NAMALWA (cell line): Measurements from ENCODE around the gene PIP.
"Not testable (repeated sequence)": the region's sequence is repeated elsewhere in the genome, so short reads cannot be mapped to it uniquely, and the experiment has no call there.

Experiments
- DNase-seq: peaks from one replicate; pipeline ENCODE4 v3.0.0-alpha.2; 2015; ENCODE audit warnings: low spot score

PIP gene

GRCh38 chr7:143131781-143132180 is at the start of gene PIP:
Gene PIP, plus strand, starts transcription at chr7:143132077. Its CDS starts 40 bp downstream, at chr7:143132117.
- DNase-seq = no peak

GRCh38 chr7:143085109-143085508 is 46.8 kb upstream of the PIP start:
- DNase-seq = peak; percentile 89

- not testable (repeated sequence) for DNase-seq
These were observed 46.3 kb upstream of the PIP start for GRCh38 chr7:143085610-143086009.

GRCh38 chr7:143088549-143089231 is 43.2 kb upstream of the PIP start:
- not testable (repeated sequence) for DNase-seq

- no peak for DNase-seq
These were observed 35.7 kb upstream of the PIP start for GRCh38 chr7:143096146-143096545.

GRCh38 chr7:143099579-143099978 is 32.3 kb upstream of the PIP start:
- not testable (repeated sequence) for DNase-seq

- no peak for DNase-seq
These were observed 27.1 kb upstream of the PIP start for GRCh38 chr7:143104759-143105158.

GRCh38 chr7:143108019-143108418 is 23.9 kb upstream of the PIP start:
- DNase-seq = not testable (repeated sequence)

GRCh38 chr7:143117395-143117794 is 14.5 kb upstream of the PIP start:
- no peak for DNase-seq

GRCh38 chr7:143120691-143121405 is 11.0 kb upstream of the PIP start:
- DNase-seq = no peak

GRCh38 chr7:143123326-143123725 is 8.6 kb upstream of the PIP start:
- DNase-seq = not testable (repeated sequence)

GRCh38 chr7:143126146-143126545 is 5.7 kb upstream of the PIP start:
- DNase-seq = no peak

- DNase-seq = no peak
These were observed 2.8 kb upstream of the PIP start for GRCh38 chr7:143129051-143129450.

- no peak for DNase-seq
These were observed 2.4 kb upstream of the PIP start for GRCh38 chr7:143129477-143129876.

GRCh38 chr7:143130541-143130940 is 1.3 kb upstream of the PIP start:
- no peak for DNase-seq

GRCh38 chr7:143147070-143147469 is 15.2 kb downstream of the PIP start:
- DNase-seq = no peak

GRCh38 chr7:143148050-143148449 is 16.2 kb downstream of the PIP start:
- DNase-seq = no peak

GRCh38 chr7:143148651-143149050 is 16.8 kb downstream of the PIP start:
- no peak for DNase-seq

GRCh38 chr7:143150696-143151095 is 18.8 kb downstream of the PIP start:
- DNase-seq = not testable (repeated sequence)

GRCh38 chr7:143158617-143159016 is 26.7 kb downstream of the PIP start:
- not testable (repeated sequence) for DNase-seq

- no peak for DNase-seq
These were observed 39.8 kb downstream of the PIP start for GRCh38 chr7:143171697-143172096.

- no peak for DNase-seq
These were observed 40.5 kb downstream of the PIP start for GRCh38 chr7:143172354-143172753.

GRCh38 chr7:143176128-143176527 is 44.3 kb downstream of the PIP start:
- DNase-seq = no peak
